Glomerular endothelial cell (primary cell): Measurements from ENCODE around the gene TSPAN5. TPM values are rescaled to one million over a fixed set of nuclear protein-coding genes. Genes with fewer than 3 reads are reported as not detected.

Source experiments
- DNase-seq: peaks from one replicate; pipeline ENCODE4 v3.0.0-alpha.2; 2011; ENCODE audit warnings: low read depth, low spot score; ENCODE audit errors: extremely low read depth
- total RNA-seq: library from RNA; depleted of rRNA; stranded (reverse); fragments of >200 nt; gene quantifications from 2 replicates; pipeline ENCODE4 v1.2.3, GENCODE V29; 2015

The TSPAN5 gene
- total RNA-seq, 1 donor from 2014 or later = 35.6 TPM

DNA sequence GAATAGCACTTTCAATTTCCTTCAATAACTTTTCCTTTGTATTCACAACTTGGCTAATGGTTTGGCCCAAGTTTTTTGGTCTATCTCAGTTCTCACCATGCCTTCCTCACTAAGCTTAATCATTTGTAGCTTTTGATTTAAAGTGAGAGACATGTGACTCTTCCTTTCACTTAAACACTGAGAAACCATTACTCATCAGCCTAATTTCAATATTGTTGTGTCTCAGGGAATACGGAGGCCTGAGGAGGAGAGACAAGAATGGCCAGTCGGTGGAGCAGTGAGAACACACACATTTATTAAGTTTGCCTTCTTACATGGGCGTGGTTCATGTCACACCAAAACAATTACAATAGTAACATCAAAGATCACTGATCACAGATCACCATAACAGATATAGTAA lies 56.7 kb downstream of the TSPAN5 start:
- no peak for DNase-seq

DNA sequence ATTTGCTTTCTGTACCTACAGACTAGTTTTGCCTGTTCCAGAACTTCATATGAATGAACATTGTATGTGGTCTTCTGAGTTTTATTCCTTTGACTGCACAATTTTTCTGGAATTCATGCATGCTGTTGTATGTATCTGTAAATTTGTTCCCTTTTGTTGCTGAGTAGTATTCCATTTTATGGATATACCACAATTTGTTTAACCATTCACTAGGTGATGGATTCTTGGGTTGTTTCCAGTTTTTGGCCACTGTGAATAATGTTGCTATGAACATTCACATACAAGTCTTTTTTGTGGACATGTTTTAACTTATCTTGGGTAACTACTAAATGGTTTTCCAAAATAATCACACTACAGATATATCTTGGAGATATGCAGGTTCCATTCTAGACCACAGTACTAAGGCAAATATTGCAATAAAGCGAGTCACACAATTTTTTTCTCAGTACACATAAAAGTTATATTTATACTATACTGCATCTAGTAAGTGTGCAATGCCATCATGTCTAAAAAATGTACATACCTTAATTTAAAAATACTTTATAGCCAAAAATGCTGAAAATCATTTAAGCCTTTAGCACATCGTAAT lies 58.7 kb downstream of the TSPAN5 start:
- DNase-seq = no peak

DNA sequence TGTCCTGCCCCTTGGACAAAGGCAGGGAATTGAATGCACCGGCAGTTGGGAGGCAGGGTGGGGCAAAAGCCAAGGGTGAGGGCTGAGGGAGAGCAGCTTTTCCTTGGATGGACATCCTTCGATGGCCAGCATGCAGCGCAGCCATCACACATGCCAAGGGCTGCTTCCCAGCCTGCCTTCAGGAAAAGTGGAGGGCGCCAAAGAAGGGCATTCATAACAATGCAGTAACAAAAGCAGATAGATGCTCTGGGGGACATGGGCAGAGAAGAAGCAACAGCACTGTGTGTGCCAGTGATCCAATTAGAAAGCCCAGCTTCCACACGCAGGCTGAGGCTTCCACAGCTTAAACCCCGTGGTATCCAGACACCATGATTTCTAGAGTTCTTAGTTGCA lies 71.5 kb downstream of the TSPAN5 start:
- DNase-seq = no peak

DNA sequence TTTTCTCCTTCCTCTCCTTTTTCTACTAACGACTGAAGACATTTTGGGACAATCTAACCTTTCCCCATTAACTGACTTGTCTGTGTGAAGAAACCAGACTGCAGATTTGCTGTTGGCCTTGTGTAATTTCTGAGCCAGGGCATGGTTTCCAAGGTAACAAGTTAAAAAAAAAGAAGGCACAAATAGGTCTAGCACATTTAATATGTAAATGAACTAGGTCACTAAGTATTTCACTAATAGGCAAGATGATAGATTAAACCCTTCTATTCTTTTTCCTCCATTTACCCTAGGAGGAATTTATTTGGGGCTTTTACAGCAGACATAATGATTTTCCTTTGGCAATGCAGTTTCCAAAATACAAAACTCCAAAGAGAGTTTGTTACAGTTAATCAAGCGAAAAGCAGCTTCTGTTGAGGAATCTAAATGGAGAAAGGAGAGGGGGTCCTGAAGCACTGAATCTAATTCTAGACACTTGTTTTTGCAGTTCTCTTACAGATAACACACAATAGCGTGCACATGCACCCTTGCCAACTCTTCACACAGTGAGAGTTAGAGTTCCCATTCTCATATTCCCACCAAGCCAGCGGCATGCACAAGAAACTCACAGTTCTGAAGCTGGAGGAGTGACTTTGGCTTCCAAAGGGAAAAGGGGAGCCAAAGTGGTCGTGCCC lies 72.0 kb downstream of the TSPAN5 start:
- DNase-seq = no peak

DNA sequence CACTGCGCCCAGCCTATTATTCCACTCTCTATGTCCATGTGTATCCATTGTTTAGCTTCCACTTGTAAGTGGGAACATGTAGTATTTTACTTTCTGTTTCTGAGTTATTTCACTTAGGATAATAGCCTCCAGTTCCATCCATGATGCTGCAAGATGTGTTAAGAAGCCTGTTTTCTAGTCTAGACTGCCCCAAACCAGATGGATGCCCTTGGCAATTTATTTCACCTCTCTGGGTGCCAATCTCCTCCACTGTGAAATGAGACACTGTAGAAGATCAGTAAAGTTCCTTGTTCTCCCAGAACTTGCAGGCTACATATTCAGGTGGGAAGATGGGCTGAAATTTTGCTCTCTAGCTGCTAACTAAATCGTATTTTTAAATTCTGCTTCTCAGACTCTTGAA lies 72.8 kb downstream of the TSPAN5 start:
- no peak for DNase-seq

DNA sequence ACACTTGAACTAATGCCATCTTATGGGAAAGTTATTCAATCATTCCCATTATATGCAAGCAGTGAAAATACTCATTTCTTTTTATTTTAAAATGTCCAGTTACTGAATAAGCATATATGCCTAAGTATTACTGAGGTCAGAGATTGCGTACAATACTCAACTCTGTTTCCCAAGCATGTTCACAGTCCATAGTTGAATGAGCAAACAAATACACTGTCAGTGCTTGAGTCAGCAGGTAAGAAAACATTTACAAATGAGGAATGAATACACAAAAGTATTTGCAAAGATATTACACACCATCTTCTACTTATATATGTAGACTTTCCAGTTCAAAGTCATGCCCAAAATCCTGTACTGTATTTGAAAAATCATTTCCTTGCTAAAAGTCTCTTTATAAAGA lies 74.1 kb downstream of the TSPAN5 start:
- DNase-seq = no peak

DNA sequence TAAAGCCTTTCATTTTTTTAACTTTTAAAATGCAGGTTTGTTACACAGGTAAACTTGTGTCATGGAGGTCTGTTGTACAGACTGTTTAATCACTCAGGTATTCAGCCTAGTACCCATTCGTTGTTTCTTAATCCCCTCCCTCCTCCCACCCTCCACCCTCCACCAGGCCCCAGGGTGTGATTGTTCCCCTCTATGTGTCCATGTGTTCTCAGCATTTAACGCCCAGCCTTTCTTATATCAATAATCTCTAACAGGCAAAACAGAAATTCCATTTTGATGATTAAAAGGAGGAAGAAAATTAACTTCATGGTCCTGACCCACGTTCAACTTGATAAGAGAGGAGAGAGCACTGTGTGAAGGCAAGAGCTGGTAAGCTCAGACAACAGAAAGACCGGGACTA lies 75.1 kb downstream of the TSPAN5 start:
- no peak for DNase-seq

DNA sequence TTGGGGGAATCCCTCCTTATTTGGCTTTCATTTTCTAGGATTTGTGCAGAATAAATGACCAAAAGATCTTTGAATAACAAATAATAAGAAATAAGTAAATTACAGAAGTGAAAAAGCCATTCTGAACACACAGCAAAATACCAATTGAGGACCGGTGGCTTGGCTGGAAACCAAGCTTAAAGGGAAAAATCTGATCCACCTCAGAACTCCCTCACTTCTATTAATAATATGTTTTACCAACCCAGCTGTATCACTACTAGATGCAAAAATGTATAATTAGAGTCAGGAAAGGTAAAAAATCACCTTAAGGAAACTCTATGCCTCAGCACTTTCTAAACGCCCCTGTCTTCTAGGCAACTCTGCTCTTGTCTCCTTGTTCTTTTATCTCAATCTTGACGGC lies 77.3 kb downstream of the TSPAN5 start:
- no peak for DNase-seq

DNA sequence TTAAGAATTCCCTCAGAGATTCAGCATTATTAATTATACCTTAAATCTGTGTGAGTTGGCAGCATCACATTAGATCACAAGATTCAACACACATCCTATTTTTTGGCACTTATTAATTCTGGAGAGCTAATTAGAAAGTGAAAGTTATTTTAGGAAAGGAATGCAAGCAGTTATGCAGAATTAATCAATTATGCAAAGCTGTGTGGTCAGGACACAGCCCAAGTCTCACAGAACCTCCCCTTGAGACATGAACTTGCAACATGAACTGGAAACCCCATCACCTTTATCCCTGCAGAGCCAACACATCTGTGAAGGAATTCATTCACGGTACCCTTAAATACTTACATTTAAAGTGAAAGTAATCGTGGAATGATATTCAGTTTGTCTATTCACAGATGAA lies 80.5 kb downstream of the TSPAN5 start:
- DNase-seq = no peak

DNA sequence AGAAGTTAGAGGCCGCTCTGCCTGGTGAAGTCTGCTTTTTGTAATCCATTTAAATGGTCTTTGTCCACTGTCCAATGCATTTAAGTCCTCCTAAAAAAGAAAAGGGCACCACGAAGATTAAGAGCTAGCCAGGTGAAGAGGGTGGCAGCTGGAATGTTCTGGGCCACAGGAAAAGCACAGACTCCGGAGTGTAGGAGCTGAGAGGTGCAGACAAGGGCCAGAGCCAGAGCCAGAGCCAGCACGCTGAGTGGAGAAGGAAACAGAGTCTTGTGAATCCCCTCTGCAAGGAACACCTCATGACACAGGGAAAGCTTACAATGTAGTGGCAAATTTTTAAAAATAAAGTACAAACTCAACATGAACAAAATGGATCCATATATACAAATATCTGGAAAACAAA lies 83.6 kb downstream of the TSPAN5 start:
- no peak for DNase-seq

DNA sequence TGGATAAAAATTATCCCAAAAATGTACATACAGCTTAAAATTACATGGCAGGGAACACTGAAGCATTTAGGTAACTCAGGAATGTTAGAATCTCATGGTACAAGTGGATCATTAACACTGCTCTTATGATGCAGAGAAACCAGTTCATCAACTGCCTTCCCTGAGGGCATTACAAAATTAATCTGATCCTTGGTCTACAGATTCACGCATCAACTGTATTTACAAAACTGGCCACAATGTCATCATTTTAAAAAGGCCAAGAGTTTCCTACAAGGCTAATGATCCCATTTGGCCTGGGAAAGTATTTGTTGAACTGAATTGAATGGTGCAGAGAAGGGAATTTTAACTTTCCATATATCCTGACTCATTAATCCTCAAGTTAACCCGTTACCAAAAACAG lies 84.6 kb downstream of the TSPAN5 start:
- no peak for DNase-seq

DNA sequence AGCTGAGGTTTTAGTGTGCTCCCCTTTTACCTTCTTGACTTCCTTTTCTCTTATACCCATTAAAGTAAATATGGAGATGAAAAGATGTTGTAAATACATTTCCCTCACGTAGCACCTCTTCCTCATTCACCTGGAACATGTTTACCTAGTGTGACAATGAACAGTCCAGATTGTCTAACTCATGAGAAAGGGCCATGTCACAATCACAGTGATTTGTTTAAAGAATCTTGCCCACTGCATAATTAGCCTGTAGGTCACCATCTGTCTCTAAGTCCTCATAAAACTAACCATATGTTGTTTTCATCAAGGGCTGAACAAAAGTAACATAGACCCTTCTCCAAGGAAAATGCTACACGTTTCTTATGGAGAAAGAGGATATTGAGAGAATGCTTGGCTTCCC lies 85.7 kb downstream of the TSPAN5 start:
- DNase-seq = no peak

DNA sequence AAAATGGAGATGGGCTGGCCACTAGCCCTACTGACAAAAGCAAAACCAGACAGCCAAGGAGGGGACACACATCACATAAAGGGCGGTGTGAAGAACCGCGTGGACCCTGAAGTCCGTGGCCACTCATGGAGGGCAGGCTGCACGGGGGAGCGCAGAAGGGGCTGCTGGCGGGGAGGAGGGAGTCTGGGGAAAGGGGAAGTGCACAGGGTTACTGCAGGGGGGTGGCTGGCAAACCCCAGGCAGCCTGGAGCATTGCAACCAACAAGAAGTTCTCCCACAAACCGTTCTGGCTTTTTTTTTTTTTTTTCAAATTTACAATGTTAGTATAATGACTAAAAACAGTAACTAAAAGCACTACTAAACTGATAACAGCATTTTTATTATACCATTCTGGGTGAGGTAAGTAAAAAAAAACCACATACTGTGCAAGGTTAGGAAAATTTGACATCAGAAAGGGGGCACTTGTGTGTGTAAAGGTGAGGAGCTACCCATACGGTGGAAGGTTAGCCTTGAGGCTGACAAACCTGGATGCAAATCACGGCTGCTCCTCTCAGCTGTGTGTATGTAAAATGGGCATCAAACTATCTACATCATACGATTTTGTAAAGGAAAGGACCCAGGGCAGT lies 87.1 kb downstream of the TSPAN5 start:
- no peak for DNase-seq

DNA sequence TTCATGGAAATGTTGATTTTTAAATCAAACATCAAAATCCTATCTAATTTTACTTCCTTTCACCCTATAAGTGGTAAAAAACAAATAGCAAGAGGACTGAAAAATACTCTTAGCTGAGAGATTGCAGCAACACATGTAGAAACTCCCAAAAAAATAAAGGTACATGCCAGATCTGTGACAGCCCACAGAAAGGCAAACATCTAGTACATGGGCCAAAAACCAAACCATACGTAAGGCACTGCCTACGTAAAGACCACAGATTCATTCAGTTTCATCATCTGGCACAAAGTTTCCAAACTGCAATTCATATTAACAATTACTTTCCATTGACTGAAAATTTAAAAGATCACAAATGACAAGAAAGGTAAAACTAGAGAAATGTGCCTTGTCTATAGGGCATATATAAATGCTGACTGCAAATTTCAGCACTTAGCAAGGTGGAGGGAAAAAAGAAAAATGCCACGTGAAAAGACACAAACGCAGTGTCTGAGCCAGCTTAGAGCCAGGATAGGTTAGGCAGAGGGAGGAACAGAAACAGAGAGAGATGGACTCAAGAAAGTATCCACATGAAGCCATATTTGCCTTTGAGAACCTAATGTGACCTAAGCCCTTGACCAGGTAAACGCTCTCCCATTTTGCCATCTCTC lies 88.1 kb downstream of the TSPAN5 start:
- DNase-seq = no peak

DNA sequence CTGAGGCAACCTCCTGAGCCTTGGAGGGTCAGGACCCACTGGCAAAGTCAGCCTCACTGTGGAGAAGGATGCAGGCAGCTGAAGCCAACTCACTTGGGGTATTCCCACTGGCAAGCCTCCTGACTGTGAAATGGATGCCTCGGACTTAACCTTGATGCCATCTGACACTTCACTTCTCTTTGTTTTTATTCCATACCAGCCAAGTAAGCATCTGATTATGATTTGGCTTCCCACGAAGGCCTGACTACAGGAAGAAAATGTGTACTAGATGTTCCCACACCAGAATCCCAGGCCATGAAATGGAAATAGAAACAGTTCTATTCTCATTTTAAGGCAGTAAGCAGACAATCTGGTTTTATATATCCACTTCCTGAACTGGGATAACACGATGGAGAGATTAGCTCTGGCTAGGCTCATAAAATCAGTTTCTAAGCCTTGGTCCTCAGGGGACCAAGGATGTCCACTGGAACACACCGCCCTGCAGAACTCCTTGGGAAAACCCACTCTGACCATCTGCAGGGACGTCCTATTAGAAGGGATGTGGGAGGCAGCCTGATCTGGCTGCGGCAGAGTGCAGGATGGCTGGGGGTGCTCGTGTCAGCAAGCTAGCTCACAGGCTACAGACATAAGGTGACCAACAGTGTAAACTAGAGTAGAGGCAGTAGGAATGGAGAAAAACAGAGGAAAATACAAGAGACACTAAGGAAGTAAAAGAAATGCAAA lies 89.3 kb downstream of the TSPAN5 start:
- no peak for DNase-seq

DNA sequence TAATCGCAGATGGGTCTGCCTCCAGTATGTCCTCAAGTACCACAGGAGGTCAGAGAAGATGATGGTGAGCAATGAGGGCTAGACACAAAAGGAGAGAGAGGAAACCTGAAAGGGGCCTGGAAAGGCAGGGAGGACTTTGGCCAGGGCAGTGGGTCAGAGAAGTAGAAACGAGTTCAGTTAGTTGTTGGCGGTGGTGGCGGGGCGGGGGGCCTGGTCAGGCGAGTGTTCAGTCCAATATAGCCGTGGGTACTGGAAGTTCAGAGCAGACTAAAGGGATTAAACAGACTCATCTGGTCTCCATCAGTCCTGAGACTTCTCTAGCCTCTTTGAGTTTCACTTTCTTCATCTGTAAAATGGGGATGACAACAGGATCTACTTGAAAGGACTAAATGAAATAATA lies 90.8 kb downstream of the TSPAN5 start:
- no peak for DNase-seq

DNA sequence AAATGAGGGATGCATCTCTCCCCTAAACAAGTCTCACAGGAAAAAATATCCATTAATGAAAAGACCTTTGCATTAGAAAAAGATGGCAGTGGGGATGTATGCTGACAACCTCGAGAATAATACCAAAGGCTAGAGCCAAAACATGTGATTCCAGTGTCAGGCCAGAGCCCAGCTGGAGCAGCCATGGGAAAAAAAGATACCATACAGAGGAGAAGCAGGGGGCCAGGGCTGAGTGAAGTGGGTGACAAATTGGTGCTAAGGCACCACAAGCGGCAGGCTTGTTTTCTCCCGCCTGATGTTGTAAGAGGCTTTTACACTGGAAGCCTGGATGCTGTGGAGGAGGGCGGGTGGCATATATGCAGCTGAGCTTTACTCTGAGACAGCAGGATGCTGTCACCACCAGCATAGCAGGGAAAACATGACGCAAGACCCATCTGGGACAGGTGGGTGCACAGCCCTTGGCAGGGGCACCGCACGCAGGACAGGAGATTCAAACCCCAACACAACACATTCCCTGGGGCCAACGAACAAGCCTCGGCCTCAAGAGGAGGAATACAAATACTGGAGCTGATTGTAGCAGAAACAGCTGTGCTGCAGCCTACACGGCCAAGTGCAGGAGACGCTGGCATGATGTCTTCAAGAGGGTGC lies 91.9 kb downstream of the TSPAN5 start:
- no peak for DNase-seq

DNA sequence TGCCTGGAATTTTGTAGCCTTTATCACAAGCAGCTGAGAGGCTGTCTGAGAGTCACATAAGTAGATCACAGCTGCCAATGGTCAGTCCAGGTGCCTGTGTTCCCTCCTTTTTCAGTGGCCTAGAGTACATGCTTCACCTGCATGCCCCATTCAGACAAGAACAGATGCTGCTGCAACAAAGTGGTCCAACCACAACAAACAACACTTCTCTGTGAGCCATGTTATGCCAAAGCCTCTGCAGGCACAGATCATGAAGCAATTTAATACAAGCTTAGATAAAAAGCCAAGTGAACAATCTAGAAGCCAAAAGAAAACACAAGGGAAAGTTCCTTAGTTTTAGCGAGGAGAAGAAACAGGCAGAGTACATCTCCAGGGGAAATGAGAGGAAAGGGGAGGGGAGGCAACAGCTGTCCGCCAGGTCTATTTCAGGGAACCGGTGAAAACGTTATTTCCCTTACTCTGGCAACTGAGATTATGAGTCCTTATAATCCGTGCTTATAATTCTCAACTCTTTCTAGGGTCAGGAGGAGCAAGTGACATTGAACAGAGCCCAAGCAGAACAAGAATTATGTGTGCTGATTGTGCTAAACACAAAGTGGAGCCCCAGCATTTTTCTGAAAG lies 92.6 kb downstream of the TSPAN5 start:
- DNase-seq = no peak

DNA sequence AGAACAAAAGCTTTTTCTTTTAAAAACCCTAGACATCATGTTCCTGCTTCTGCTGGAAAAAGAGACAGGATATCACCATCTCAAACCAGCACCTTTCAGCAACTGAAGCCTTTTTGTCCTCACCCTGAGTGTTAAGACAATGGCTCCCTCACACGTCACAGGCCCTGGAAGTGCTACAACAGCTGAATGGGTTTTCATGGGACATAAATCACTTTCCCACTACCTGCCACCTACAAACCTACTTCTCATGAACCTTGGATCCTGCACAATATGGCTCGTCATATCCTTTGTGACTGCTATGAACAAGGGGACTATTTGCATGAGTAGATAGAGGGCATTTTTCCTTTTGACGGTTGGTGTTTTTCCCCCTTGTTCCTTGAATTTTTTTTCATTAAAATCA lies 93.6 kb downstream of the TSPAN5 start:
- DNase-seq = no peak

DNA sequence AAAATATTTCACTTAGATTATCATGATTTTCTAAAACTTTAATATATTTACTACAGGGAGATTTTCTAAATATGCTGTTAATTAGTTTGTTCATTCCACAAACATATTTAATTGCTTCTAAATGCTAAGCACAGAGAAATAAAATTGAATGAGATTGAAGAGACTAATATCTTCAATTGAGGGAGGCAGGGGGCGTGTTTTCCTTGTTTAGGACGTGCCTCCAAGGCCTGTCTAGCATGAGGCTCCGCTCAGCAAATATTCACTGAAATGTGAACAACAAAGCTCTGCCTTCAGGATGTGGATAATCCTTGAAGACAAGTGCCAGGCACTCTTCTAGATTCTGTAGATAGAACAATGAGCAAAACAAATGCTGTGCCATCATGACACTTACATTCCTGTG lies 98.1 kb downstream of the TSPAN5 start:
- no peak for DNase-seq
